HG03108 (cell line): Measurements from ENCODE around the gene C19orf53.

Source experiments
- ATAC-seq: cut with Tn5 transposase; IDR thresholded peaks from one replicate; pipeline ENCODE4 v1.9.1; 2021; ENCODE audit warnings: moderate library complexity; ENCODE audit not compliant: unreplicated experiment

C19orf53 gene

DNA sequence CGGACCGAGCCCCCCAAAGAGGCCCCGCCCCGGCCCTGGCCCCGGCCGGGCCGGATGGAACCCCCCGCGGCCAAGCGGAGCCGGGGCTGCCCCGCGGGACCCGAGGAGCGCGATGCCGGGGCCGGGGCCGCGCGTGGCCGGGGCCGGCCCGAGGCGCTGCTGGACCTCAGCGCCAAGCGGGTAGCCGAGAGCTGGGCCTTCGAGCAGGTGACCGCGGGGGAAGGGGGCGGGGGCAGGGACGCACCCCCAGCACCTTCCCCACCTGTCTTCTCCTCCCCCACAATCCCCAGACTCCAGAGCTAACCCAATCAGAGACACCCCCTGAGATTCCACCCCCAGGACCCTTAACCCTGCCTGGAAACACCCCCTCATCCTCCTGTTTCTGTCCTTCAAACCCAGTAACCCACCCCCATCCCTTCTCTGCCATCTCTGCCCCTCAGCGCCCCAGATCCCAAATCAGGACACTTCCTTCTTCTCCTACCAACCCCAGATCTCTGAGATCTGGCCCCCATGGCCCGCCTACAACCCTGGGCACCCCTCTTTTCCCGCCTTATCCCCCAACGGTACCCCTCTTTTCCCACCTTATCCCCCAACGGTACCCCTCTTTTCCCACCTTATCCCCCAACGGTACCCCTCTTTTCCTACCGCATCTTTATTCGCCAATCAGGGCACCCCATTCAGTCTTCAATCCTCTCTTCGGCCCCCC, 21.5 kb downstream of the C19orf53 start:
- peak; percentile 23 for ATAC-seq

DNA sequence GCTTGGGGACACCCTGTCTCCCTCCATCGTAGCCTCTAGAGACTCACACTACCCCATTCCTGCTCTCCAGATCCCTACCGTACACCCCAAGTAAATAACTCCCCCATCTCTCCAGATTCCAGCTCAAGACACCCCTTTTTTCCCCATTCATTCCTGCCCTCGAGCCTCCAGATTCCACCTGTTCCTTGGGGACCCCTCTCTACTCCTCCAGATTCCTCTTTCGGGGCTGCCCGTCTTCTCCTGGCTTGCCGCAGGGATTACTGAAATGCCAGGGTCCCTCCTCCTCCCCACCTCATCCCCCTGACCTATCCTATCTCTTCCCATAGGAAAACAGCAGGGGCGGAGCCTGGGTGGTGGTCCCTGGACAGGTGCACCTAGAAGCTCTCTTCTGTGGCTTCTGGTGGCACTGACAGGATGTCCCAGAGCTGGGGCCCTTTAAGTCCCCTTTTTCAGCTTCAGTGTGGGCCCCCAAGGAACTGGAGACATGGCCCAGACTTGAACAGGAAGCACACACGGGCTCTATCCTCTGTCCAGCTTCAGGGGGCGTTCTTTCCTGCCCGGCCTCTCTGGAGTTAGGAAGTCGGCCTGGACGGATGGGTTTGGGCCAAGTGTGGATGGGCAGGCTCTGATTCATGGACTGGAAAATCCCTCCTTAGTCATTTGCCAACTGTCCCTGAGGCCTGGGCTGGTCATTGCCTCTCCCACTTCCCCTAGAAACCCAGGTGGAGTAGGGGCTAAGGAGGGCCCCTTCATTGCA, 22.2 kb downstream of the C19orf53 start:
- no peak for ATAC-seq

DNA sequence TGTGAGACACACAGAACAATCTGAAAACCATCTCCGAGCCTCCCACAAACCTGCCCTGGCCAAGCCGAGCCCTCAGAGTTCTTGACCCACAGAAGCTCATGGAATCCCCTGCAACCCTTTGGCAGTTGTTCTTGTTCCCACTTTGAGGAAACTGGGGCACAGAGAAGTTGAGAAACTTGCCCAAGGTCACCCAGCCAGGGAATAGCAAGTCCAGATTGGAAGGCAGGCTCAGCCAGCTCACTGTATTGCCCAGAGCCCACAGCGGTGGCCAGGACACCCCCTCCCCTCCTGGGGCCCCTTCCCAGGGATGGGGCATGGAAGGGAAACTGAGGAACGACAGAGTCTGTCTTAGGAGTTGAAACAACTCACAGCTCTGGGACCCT, 22.8 kb downstream of the C19orf53 start:
- ATAC-seq = no peak

DNA sequence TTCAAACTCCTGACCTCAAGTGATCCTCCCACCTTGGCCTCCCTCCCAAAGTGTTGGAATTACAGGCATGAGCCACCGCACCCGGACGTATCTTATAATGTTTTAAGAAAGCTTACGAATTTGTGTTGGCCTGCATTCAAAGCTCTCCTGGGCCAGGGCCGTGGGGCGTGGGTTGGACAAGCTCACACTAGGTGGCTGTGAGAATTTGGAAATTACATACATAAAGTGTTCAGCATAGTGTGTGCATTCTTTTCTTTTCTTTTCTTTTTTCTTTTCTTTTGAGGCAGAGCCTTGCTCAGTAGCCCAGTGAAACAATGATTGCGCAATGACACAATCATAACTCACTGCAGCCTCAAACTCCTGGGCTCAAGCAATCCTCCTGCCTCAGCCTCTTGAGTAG, 23.6 kb downstream of the C19orf53 start:
- ATAC-seq = no peak

DNA sequence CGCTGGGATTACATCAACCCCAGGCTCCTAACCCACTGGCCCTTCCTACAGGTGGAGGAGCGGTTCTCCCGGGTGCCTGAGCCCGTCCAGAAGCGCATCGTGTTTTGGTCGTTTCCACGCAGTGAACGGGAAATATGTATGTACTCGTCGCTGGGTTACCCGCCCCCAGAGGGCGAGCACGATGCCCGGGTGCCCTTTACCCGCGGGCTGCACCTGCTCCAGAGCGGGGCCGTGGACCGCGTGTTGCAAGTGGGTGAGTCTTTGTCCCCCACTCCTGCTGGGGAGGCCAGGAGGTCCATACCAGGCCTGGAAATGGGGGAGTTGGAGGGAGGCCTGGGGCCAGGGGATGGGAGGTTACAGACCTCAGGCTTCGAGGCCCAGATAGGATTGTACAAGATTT, 25.4 kb downstream of the C19orf53 start:
- ATAC-seq = no peak

DNA sequence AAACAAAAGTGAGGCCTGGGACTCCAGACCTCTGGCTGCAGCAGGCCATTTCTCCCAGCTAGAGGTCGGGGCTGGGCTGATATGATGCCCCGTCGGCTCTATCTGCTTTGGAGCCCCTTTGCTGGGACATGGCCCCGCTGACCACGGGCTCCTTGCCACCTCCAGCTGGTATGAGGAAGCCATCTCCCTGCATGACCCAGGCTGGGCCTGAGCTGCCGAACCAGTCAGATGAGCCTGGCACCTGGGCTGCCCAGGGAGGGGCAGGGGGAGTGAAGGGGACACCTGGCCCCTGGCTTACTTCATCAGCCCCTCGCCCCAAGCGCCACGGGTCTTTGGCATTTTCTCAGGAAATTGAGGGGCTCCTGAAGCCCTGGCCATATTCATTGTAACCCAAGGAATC, 28.8 kb downstream of the C19orf53 start:
- ATAC-seq = no peak

DNA sequence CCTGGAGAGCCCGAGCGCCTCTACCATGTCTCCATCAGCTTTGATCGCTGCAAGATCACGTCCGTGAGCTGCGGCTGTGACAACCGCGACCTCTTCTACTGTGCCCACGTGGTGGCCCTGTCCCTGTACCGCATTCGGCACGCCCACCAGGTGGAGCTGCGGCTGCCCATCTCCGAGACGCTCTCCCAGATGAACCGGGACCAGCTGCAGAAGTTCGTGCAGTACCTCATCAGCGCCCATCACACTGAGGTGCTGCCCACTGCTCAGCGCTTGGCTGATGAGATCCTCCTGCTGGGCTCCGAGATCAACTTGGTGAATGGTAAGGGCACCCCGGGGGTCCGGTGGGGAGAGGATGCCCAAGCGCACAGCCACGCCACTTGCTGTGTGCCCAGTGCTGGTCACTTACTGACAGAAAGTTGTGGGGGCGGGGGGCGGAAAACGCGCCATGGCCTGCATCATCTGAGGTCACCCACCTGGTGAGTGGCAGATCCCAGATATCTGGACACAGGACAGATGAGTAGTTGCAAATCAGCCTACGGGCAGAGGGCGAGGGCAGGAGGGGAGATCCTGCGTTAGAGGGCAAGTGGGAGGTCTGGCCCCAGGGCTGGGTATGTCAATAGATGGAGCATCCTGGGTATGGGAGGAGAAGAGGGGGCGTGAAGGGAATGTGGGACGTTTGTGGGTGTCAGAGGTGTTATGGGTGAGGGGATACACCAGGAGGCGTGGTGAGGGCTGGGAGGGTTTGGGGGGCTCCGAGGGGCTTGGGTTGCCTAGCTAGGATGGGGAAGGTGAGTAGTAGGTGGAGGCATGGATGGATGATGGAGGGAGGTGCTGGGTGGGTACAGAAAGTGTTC, 30.8 kb downstream of the C19orf53 start:
- no peak for ATAC-seq

DNA sequence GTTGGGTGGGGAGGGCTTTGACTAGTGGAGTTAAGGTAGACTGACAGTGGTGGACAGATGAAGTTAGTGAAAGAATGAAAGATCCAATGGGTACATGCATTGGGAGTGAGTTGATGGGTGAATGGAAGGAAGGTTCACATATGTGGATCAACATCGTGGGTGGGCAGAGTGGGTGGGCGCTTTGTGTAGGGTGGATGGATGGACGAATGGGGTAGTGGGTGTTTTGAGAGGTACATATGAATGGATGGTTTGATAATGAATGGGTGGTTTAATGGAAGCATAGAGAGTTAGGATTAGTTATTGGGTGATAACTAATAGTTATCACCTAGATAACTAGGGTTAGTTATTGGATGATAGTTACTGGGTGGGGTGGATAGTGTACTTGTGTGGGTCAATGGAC, 32.5 kb downstream of the C19orf53 start:
- no peak for ATAC-seq

DNA sequence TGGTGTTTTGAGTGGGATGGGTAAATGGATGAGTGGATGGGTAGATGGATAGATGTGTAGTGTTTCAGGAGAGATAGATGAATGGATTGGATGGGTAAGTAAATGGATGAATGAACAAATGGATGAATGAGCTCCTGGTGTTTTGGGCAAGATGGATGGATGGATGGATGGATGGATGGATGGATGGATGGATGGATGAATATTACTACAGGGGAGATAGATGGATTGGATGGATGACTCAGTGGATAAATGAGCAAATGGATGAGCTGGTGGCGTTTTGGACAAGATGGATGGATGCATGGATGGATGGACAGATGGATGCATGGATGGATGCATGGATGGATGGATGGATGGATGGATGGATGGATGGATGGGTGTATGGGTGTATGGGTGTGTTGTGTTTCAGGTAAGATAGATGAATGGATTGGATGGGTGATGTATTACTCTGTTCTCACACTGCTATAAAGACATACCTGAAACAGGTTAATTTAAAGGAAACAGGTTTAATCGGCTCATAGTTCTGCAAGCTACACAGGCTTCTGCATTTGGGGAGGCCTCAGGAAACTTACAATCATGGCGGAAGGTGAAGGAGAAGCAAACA, 33.3 kb downstream of the C19orf53 start:
- ATAC-seq = no peak

DNA sequence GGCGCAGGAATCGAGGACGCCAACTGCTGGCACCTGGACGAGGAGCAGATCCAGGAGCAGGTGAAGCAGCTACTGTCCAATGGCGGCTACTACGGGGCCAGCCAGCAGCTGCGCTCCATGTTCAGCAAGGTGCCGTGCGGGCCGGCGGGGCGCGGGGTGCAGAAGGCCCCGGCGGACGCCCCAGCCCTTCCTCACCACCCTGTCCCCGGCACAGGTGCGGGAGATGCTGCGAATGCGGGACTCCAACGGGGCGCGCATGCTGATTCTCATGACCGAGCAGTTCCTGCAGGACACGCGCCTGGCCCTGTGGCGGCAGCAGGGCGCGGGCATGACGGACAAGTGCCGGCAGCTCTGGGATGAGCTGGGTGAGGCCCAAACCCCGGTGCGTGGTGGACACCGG, 34.6 kb downstream of the C19orf53 start:
- ATAC-seq = no peak

DNA sequence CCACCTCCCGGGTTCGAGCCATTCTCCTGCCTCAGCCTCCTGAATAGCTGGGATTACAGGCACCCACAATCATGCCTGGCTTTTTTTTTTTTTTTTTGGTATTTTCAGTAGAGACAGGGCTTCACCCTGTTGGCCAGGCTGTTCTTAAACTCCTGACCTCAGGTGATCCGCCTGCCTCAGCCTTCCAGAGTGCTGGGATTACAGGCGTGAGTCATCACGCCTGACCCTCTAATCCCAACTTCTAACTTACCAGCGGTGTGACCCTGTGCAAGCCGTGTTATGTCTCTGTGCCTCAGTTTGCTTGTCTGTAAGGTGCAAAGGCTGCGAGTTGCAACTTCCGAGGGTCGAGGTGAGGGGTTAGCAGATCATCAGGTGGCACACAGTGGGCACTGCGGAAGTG, 38.3 kb downstream of the C19orf53 start:
- no peak for ATAC-seq

DNA sequence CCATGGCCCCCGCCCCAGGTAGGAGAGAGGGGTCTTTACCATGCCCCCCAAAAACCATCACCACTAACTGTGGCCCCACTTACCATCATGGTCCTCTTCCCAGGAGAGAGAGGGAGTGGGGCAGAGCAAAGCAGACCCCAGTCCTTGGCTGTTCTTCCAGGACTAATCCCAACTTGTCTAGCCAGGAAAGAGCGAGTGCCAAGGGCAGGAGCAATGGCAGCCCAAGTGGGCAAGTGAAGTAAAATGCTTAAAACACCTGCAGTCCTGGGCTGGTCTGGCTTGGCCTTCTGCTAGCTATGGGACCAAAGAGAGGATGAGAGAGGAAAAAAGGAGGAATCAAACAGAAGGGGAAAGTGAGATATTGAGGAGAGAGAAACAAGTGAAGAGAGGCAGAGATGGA, 38.9 kb downstream of the C19orf53 start:
- ATAC-seq = no peak

DNA sequence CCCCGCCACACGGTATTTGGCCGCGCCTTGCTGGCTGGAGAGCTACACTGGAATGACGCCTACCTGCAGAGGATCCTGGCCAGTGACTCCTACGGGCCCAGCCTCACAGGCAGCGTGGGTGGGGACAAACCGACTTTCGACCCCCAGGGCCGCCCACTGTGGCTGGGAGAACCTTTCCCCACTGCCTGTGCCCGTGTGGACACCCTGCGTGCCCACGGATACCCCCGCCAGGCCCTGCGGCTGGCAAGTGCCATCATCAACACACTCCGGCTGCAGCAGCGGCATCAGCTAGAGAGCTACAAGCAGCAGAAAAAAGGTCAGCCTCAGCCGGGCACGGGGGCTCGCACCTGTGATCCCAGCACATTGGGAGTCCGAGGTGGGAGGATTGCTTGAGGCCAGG, 40.3 kb downstream of the C19orf53 start:
- ATAC-seq = no peak

DNA sequence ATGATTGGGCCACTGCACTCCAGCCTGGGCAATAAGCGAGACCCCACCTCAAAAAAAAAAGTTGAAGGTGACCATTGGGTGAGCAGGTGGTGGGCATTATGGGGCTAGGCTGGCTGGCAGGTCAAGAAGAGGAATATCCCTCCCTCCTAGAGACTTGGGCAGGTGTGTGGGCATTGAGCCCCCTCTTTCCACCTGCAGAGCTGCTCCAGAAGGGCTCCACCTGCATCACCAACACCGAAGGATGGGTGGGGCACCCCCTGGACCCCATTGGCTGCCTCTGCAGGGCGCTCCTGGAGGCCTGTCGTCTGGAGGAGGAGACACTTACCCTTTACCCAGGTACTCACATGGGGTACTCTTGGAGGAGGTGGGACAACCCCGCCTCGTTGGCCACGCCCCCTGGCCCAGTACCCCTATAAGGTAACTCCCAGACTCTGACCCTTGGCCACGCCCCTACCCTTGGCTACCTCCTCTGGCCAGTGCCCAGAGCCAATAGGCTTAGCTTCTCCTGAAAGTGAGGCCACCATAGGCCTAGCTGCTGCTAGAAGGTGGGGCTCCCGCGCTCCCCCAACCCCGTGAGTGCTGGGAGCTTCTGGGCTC, 42.9 kb downstream of the C19orf53 start:
- no peak for ATAC-seq

DNA sequence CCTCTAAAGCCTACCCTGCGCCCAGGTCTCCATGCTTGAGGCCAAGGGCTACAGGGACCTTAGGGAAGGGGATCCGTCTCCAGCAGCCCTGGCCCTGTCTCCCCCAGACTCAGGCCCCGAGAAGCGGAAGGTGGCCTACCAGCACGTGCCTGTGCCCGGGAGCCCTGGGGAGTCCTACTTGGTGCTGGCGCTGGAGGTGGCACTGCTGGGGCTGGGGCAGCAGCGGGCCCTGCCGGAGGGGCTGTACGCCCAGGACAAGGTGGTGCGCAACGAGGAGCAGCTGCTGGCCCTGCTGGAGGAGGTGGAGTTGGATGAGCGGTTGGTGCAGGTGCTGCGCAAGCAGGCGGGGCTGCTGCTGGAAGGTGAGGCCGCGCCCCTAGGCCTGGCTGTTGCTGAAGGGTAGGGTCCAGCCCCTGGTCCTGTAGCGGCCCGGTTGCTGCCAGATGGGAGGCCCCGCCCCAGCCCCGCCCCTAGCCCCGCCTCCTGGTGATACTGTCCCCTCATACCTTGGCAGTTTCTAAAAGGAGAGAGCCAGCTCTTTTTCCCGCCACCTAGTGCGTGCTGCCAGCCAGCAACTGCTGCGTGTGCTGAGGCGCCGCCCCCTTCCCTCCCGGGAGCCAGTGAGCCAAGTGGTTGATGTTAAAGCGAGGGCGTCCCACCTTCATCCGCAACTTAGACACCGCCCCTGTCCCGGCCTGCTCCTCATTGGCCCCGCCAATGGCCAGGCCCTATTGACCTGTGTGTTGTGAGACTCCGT, 43.5 kb downstream of the C19orf53 start:
- no peak for ATAC-seq

DNA sequence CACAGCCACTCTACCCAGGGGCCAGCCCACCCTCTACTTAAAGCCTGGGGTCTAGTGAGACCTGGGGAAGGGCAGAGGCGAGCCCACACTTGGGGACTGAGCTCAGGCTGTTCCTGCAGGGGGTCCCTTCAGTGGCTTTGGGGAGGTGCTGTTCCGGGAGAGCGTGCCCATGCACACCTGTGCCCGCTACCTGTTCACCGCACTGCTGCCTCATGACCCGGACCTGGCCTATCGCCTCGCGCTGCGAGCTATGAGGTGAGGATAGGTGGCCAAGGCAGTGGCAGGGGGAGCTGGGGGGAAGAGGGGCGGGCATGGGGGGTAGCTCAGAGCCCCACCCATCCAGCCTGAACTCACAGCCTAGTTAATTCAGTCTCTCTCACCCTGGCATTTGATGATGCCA, 45.0 kb downstream of the C19orf53 start:
- no peak for ATAC-seq

DNA sequence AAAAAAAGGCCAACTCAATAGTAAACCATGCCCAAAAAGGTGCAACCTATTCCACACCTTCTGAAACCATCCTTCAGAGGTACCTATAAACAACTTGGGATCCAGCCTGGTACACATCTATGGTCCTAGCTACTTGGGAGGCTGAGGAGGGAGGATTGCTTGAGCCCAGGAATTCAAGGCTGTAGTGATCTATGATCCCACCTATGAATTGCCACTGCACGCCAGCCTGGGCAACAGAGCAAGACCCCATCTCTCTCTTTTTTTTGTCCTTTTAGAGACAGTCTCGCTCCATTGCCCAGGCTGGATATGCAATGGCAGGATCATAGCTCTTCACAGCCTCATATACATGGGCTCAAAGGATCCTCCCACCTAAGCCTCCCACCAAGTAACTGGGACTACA, 47.0 kb downstream of the C19orf53 start:
- ATAC-seq = no peak

DNA sequence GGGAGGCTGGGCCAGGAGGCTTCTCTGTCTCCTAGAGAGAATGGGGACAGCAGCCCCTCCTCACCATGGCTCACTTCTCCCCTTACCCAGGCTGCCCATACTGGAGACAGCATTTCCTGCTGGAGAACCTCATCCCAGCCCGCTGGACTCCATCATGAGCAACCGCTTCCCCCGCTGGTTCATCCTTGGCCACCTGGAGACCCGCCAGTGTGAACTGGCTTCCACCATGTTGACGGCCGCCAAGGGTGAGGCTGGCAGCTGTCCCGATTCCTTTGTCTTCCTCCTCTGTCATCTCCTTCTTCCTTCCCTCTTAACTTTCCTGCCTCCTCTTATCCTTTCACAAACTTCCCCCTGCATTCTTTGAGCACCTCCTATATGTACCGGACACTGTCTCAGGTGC, 49.0 kb downstream of the C19orf53 start:
- ATAC-seq = no peak

DNA sequence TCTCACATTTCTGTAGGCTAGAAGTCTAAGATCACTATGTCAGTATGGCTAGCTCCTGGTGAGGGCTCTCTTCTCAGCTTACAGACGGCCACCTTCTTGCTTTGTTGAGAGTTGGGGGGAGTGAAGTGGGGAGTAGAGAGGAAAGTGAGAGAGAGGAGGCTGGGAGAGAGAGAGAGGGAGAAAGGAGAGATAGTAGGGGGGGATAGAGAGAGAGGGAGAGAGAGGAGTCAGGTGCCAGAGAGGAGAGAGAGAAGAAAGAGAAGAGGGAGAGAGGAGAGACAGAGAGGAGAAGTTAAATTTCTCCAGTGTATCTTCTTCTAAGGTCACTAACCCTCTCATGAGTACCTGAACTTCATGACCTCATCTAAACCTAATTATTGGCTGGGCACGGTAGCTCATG, 49.6 kb downstream of the C19orf53 start:
- ATAC-seq = no peak

DNA sequence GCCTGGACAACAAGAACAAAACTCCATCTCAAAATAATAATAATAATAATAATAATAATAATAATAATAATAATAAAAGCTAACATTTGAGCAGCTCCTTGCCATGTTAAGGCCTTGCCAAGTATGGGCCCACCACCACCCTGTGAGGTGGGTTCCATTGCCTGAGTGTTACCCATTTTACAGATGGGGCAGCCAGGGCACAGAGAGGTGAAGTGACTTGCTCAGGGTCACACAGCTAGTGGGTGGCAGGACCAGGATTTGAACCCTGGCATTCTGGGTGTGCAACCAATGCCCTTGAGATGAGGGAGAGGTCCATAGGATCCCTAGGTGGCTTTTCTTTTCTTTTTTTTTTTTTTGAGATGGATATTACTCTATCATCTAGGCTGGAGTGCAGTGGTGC, 50.4 kb downstream of the C19orf53 start:
- ATAC-seq = no peak
